ENCODE data around the gene B4GAT1.
A peak's percentile ranks its signal among the peaks of the same experiment; 100 is the strongest.

Gene B4GAT1

DNA sequence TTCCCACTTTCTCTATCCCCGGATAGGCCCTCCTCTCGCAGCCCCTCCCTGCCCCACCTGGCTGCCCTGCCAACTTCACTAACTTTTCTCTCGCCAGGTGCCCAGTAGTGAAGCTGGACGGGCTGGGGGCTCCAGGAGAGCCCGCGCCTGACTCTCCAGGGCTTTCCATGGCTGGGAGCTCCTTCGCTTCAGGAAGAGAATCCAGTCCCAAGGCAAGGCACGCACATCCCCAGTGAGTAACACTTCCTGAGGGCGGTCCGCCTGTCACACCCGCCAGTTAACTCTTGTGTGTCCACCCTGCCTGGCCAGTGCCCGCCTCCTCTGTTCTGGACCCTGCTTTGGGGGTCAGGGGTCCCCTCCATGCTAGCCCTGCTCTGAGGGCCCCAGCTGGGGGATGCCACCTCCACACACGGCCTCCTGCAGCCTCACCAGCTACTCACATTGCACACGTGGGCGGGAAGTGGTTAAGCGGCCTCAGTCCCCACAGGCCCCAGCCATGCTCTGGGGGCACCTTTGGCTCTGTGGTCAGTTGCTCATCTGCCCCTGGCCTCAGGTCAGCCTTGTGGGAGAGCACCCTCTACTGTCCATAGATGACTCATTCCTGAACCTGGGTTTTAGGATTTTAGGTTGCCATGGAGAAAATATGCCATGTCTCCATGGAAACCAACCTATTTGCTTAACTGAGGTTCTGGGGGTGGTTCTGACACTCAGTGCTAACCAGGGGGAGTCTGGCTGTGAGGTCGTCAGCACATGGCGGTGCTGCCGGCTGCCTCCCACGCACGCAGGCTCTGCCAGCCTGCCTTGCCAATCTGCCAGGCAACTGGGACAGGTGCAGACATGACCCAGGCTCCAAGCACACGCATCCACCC lies 11.0 kb downstream of the B4GAT1 start, which contains the start of gene RIN1:
TSS of gene RIN1 (minus strand) at position 201 of the 869 bp plus-strand sequence. CDS start at position 169, 32 bp downstream.
- DNase-seq (ENCODE audit: low spot score), result peak; percentile 69

DNA sequence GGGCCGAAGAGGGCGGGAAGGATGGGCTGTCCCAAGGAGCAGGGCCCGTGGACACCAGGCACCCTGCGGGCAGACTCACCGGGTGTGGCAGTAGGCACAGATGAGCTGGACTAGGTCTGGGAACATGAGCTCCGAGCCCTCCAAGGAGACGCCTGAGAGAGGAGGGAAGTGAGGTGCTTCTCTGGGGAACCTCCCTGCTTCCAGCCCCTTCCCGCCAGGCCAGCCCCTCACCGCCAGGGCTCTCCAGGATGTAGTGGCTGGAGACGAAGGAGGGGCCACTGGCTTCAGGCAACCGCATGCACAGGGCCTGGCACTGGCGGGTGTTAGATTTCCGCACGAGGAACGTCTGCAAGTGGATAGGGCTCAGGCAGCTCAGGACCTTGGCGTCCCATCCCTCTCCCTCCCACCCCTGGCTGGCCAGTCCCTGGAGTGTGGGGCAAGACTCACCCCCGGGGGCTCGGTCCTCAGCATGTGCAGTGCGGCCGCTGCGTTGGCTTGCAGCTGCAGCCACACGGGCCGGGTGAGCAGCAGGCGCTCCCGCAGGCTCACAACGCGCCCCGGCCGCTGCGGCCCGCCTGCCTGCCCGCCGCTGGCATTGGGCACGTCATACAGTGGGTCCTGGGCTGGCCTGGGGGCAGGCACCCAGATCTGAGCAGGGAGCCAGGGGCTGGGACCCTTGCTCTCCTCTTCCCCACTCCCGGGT lies 11.7 kb downstream of the B4GAT1 start:
- DNase-seq (ENCODE audit: low spot score), result no peak

DNA sequence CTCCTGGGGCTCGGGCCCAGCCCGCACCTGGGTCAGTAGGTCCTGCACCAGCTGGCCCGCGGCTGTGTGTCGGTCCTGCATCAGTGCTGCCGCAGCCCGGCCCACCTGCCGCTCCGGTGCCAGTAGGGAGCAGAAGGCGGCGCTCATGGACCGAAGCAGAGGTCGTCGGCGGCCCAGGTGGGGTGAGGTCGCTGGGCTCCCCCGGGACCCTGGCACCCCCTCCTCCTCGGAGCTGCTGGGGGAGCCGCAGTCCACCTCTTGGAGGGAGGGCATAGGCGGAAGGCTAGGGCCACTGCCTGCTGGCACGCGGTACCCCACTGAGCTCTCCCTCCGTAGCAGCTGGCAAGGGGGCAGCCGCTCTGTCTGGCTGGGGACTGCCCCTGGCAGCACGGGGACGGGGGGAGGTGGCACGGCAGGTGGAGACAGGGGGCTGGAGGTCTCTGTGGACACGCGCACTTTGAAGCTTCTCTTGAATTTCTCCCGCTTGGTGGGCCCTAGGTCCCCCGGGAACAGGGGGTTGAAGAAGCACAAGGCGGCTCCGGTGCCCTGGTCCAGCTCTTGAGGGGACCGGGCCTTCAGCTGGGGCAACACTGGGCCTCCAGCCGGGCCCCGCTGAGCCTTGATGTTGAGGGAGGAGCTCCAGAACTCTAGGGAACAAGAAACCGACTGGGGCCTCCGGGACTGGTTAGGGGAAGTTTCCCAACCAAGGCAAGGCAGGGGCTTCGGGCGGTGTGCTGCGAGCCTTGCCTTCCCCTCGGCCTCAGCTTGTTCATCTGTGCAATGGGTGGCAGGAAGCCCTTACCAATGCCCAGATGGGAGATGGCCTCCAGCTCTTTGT lies 12.6 kb downstream of the B4GAT1 start:
- DNase-seq (ENCODE audit: low spot score), result no peak

DNA sequence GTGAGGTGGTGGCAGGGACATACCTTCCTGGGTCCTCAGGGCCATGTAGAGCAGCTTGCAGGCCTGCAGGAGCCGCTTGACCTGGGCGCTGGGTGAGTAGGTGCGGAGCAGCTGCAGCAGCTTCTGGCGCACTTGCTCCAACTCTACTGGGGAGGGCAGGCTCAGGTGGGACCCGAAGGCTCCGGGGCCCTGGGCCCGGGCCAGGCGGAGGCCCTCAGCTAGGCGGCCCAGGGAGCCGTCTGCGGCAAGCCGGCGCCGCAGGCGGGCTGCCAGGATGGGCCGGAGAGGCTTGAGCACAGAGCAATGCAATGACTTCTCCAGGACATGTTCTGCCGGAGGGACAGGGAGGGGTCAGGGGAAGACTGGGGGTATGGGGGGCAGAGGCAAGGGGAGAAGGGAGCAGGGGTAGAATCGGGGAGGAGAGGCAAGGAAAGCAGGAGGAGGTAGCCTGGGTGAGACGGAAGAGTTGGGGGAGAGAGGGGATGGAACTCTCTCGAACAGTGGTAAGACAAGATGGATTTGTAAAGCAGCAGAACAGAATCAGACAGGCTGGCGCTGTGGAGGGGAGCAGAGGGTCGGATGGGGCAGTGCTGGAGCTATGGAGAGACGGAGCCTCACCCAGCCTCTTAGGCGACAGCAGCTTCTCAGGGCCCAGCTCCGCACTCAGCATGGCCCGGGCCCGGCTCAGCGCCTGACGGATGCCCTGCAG lies 13.4 kb downstream of the B4GAT1 start:
- no peak for DNase-seq (ENCODE audit: low spot score)

DNA sequence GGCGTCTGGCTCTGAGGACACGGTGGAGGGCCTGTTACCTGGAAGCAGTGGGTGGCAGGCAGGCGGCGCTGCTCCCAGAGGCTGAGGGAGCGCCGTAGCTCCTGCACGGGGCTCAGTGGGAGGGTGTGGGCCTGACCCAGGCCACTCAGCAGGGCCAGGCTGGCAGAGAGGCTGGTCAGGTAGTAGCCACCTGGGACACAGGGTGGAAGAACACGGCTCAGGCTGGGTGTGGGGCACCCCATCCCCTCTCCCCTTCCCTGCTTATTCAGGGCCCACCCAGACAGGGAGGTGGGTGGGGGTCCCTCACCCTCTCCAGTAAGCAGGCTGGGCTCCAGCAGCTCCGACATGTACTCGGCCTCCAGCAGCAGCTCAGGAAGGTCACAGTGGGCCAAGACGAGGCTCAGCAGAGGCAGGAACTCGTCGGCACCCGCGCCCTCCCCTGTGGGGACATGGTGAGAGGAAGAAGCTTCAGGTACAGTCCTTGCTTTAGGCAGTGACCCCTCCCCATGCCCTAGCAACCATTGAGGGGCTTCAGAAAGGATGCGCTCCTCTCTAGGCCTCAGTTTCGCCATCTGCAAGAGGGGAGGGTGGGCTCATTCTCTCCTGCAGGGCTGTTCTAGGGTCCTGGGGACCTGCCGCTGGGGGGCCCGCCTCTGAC lies 14.1 kb downstream of the B4GAT1 start:
- no peak for DNase-seq (ENCODE audit: low spot score)

DNA sequence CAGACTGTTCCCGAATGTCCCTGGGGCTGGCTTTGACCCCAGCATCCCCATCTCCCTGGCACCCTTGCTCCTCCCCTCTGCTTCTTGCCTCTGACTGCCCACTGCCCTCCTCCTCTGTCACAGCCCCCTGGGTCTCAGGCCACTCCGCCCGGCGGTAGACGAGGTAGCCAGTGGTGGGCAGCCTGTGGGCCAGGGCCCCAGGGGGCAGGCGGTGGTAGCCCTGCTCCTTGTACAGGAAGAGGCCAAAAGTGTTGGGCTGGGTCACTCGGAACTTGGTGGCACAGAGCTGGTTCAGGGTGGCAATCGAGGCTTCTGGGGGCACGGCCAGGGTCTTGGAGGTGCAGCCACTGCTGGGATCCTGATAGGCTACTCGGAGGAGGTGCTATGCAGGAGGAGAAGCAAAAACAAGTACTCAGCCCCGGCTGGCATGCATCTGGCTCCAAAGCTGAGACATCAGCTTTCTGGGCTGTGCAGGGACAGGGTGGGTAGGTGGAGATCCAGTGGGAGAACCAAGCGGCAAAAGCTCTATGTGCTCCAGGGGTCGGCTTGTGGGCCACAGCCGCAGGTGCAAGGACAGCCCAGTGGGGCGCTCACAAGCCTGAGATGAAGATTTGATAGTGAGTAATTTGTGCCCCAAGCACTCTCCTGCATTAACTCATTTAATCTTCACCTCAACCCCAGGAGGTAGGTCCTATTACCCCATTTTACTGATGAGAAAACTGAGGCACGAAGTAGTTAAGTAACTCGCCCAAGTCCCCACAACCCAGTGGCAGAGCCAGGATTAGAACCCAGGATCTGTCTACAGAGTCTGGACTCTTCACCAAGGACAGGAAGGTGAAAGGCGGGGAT lies 14.8 kb downstream of the B4GAT1 start:
- DNase-seq (ENCODE audit: low spot score), result no peak

DNA sequence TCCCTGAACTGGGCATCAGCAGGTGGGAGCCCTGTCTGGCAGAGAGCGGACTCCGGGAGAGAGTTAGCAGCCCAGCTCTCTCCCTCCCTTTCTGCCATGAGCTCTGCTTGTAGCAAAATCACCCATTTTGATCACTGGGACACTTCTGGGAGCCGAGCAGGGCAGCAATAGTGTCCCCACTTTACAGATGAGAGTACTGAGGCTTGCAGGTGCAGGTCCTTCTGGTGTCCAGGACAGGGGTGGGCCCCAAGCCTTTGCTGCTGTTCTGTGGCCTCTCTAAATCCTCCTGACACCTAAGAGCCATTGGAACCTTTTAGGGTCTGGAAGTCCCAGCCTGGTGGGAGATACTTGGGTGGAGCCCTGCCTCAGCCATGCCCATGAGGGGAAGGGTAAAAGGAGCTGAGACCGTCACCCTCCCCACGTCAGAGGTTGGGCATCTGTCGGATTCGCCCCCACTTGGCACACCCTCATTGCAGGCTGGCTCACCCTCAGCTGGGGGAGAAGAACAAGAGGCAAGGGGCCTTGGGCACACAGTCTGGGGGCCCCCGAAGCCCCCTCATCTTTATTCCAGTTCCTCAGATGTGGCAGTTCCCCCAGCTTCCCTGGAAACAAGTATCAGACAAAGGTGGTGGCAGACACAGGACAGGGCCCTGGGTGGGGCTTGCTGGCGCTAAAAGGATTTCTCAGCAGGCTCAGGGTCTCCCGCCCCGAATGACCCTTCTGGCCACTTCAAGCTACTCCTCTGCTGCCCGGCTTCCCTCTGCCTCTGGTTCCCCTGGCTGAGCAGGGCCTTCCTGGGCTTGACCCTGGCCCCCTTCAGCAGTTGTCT lies 15.7 kb downstream of the B4GAT1 start:
- DNase-seq (ENCODE audit: low spot score), result no peak

DNA sequence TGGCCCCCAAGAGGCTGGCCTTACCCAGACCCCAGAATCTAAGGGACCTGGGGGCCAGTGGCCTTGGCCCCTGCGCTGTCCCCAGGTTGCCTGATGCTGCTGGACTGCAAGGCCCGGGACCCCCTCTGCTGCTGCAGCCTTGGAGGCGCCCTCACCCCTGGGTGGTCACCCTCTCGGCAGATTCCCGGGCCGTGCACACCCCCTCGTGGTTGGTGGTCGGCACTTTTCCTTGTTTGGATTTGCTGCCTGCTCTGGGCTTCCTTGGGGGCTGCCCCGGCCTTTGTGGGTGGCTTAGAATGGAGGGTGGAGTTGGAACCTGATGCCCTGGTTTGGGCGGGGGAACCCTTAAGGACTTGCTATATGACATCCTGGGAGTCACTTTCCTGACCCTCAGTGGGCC lies 16.5 kb downstream of the B4GAT1 start:
- DNase-seq (ENCODE audit: low spot score), result no peak

DNA sequence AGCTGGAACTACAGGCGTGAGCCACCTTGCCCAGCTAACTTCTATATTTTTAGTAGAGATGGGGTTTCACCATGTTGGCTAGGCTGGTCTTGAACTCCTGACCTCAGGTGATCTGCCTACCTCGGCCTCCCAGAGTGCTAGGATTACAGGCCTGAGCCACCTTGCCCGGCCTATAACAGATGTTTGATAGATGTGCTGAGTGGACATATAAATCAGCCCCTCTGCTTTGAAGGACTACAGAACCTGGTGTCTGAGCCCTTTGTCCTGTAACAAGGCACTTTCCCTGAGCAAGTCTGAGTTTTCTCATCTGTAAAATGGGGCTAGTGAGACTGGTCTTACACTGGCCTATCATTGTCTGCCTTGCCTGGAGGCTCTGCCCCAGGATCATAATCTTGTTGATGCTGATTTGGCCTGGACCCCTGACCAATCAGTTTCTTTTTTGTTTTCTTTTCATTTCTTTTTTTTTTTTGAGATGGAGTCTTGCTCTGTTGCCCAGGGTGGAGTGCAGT lies 18.2 kb downstream of the B4GAT1 start:
- DNase-seq (ENCODE audit: low spot score), result no peak

DNA sequence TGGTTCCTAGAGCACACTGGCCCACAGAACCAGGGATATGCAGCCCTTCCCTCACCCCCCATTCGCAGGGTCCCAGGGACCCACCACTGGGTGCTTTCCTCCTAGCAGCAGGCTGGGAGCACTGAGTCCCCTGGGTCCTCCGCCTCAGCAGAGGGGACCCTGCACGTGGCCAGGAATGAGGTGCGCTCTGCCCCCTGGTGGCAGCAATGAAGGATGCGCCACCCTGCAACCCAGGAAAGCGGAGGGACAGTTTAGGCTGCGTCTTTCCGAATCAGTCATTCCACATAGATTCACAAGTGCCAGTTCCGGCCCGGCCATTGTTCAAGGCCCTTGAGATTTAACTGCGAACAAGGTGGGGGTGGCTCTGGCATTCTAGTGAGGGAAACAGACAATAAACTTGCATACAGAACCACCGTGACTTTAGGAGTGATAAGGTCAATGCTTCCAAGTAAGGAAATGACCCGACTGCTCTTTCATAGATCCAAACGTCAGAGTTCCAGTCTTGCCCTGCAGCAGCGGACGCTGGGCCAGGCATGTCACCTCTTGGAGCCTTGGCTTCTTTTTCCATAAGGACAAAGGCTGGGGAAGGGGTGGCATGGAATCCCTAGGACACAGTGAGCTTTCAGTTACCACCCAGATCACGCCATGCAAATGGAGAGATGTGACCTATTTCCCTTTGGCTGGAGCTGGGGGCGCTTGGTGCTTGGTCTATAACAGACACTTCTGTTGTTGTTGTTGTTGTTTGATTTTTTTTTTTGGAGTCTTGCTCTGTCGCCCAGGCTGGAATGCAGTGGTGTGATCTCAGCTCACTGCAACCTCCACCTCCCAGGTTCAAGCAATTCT lies 18.9 kb downstream of the B4GAT1 start:
- DNase-seq (ENCODE audit: low spot score), result peak; percentile 83

DNA sequence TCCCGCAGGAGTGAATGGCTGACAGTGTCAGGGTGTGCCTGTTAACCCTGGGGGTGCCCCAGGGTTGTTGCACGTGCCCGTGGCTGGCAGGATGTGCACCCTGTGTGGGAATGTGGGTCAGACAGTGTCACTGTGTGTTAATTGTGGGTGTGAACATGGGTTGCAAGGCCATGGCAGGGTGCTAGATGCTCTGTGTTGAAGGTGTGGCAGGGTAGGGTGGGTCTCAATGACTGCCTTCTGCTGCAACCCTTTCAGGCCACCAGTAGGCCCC lies 19.5 kb downstream of the B4GAT1 start:
- DNase-seq (ENCODE audit: low spot score), result peak; percentile 54

DNA sequence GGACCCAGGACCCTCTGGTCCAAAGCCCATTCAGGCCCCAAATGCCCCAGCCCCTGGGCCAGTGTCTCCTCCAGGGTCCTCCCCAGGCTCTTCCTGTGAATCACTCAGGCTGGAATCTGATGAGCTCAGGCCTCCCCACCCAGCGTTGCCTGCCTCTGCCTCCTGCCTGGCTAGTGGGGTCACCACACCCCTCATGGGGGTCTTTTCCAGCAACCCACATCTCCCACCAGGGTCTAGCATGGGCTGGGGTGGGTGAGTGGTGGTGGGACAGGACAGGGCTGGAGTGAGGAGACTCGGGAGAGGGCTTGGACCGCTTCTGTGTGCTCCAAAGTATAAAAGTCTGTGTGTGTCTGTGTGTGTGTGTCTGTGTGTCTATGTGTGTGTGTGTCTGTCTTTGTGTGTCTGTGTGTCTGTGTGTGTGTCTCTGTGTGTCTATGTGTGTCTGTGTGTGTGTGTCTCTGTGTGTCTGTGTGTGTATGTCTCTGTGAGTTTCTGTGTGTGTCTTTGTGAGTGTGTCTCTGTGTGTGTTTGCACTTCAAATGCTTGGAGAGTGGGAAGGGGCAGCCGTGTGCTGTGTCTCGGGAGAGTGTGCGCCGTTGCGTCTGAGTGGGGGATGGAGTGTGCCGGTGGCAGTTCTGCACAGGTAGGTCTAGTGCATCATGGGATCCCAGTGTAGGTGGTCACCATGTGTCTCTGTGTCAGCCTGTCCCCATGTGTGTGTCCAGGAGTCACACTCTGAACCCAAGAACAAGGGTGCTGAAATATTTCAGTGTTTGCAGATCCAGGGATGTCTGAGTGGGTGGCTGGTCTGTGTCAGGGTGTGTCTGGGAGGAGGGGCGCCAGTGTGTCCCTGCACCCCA lies 20.0 kb downstream of the B4GAT1 start:
- no peak for DNase-seq (ENCODE audit: low spot score)

DNA sequence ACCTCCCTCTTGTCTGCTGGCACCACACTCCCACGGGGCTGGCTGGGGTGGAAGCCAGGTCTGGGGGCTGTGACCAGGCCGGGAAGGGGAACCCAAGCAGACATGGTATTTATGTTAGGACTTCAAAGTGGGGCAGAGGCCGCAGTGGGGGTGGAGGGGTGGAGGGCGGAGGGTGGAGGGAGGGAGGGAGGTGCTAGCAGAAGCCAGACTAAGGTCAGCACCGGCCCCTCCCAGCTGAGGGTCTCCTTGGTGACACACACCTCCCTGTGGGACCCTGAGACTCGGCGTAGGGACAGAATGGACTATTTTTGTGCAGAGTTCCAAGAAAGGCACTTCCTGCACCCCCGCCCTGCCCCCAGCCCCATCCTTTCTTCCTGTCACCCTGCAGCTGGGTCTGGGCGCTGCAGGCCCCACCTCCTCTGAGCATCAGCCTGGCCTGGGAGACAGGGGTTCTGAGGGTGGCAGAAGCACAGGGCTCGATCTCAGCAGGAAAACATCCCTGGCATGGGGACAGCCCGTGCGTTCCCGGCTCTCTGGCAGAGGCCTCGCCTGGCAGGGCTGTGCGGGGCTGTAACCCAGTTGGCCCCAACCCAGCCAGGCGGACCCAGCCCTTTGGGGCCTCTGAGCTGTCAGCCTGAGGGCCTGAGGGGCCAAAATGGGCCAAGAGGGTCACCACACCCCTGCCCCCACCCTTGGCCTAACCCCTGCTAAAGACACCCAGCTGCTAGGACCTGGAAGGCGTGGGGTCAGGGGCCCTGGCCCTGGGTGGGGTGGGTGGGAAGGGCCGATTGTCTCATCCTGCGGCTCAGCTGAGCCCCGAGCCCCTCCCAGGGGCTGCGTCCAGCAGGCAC lies 20.9 kb downstream of the B4GAT1 start:
- peak; percentile 24 for DNase-seq (ENCODE audit: low spot score)

DNA sequence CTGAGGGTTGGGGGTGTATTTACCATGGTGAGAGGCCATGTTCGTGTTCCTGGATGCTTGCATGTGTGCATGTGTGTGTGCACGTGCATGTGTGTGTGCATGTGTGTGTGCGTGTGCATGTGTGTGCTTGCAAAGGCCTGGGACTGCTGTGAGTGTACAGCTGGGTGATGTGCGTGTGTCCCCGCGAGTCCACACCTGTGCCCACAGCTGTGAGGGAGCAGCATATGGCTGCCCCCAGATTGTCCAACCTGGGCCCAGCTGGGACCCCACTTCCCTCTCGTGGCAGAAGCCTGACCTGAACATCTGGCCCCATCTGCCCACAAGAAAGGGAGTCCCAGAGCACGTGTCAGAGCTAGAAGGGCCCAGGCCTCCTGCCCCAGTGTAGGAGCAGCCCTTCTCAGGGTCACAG lies 22.2 kb downstream of the B4GAT1 start:
- no peak for DNase-seq (ENCODE audit: low spot score)

DNA sequence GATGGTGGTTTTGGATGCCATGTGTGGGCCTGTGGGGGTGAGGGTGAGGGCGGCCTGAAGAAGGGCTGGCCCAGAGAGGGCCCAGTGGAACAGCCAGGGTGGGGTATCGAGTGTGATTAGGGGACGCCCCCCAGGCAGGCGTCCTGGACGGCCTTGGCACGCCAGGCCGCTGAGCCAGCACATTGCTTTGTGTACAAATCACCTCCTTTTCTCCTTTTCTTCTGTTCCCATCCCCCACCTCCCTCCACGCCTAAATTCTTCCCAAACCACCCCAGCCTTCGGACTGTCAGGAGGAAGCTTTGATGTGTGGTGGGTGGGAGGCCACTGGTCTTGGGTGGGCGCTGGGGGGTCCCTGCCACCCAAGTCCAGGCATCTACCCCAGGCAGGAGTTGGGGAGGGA lies 22.8 kb downstream of the B4GAT1 start:
- DNase-seq (ENCODE audit: low spot score), result no peak

DNA sequence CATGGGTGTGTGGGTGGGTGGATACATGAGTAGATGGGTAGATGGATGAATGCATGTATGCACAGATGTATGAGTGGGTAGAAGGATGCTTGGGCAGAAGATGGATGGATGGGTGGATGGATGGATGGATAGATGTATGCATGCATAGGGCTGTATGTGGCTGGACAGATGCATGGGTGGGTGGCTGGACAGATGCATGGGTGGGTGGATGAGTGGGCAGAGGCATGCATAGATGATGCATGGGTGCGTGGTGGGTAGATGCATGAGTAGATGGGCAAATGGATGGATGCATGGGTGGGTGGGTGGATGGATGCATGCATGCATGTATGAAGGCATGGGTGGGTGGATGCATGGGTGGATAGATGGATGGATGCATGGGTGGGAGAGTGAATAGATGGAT lies 23.7 kb downstream of the B4GAT1 start:
- DNase-seq (ENCODE audit: low spot score), result no peak

Data from CD4-positive, alpha-beta T cell treated with Interleukin-2 at 100 ng/mL for 4 hours (primary cell).